Naive thymus-derived CD4-positive, alpha-beta T cell (primary cell): Measurements from ENCODE around the gene SDC1. TPM values are rescaled to one million over a fixed set of nuclear protein-coding genes. Genes with fewer than 3 reads are reported as not detected.

ENCODE experiments used
- ATAC-seq: fragments of 150-1000 bp; cut with Tn5 transposase; 2 replicates; pipeline ENCODE4 v1.10.0; 2021; ENCODE audit warnings: mild to moderate bottlenecking, moderate library complexity
- CTCF ChIA-PET: fragments of 350-600 bp; sonication (Branson Sonifier 250); formaldehyde crosslinking; loops from one replicate; lab custom pipeline; 2021; ENCODE audit warnings: antibody characterized with exemption; lab: Charles Lee
- POLR2A ChIA-PET: fragments of 350-600 bp; sonication (Branson Sonifier 250); formaldehyde crosslinking; loops from one replicate; lab custom pipeline; 2021; ENCODE audit warnings: antibody characterized with exemption, inconsistent platforms; lab: Charles Lee
- DNase-seq, 9 donors: peaks; one replicate each; pipeline versions ENCODE4 v3.0.0 to v3.0.0-alpha.2; 2020 to 2022; ENCODE audit warnings: mixed read lengths in 1 of 9
- H3K27ac ChIP-seq: one replicate; pipeline ENCODE4 v1.7.0; 2013; ENCODE audit warnings: mild to moderate bottlenecking, low read depth, low read length, moderate library complexity
- H3K27me3 ChIP-seq, 2 donors: one replicate each; pipeline ENCODE4 v1.7.0; 2013; ENCODE audit warnings: low read length in 2 of 2, mild to moderate bottlenecking in 2 of 2, moderate library complexity in 2 of 2; ENCODE audit not compliant: control insufficient read depth in 2 of 2, insufficient read depth in 2 of 2
- H3K36me3 ChIP-seq, 3 experiments: 1 replicate in 2 of 3; 2 replicates in 1 of 3; pipeline ENCODE4 v1.7.0; 2013; ENCODE audit warnings: low read length in 3 of 3, mild to moderate bottlenecking in 3 of 3, moderate library complexity in 1 of 3; ENCODE audit not compliant: insufficient read depth in 3 of 3, control insufficient read depth in 2 of 3
- H3K4me1 ChIP-seq, 2 donors: one replicate each; pipeline ENCODE4 v1.7.0; 2013; ENCODE audit warnings: low read length in 2 of 2, mild to moderate bottlenecking in 2 of 2, moderate library complexity in 1 of 2; ENCODE audit not compliant: control insufficient read depth in 2 of 2, insufficient read depth in 2 of 2
- H3K4me3 ChIP-seq: 2 replicates; pipeline ENCODE4 v1.7.0; 2013; ENCODE audit warnings: mild to moderate bottlenecking, low read length
- H3K9me3 ChIP-seq, 3 experiments: 1 replicate in 2 of 3; 2 replicates in 1 of 3; pipeline ENCODE4 v1.7.0; 2013; ENCODE audit warnings: low read length in 3 of 3; ENCODE audit not compliant: control insufficient read depth in 2 of 3
- H3K27ac Mint-ChIP-seq, 9 donors: one replicate each; pipeline ENCODE4 v1.8.0; 2020 to 2022; ENCODE audit warnings: mixed read lengths in 9 of 9, mild to moderate bottlenecking in 8 of 9, moderate library complexity in 5 of 9, inconsistent platforms in 2 of 9
- H3K27me3 Mint-ChIP-seq, 5 donors: one replicate each; pipeline ENCODE4 v1.8.0; 2021 to 2022; ENCODE audit warnings: mixed read lengths in 5 of 5, mild to moderate bottlenecking in 1 of 5
- H3K36me3 Mint-ChIP-seq, 5 donors: one replicate each; pipeline ENCODE4 v1.8.0; 2020 to 2022; ENCODE audit warnings: mixed read lengths in 5 of 5, mild to moderate bottlenecking in 3 of 5, inconsistent platforms in 1 of 5
- H3K4me1 Mint-ChIP-seq, 7 donors: one replicate each; pipeline ENCODE4 v1.8.0; 2020 to 2022; ENCODE audit warnings: mixed read lengths in 7 of 7, mild to moderate bottlenecking in 3 of 7, inconsistent platforms in 1 of 7
- H3K4me3 Mint-ChIP-seq, 10 donors: one replicate each; pipeline ENCODE4 v1.8.0; 2020 to 2022; ENCODE audit warnings: mild to moderate bottlenecking in 10 of 10, mixed read lengths in 10 of 10, moderate library complexity in 6 of 10, inconsistent platforms in 2 of 10
- H3K9me3 Mint-ChIP-seq, 11 donors: one replicate each; pipeline ENCODE4 v1.8.0; 2020 to 2022; ENCODE audit warnings: mixed read lengths in 11 of 11, mild to moderate bottlenecking in 4 of 11, inconsistent platforms in 1 of 11, moderate library complexity in 1 of 11
- intact Hi-C, 2 donors: fragments of 100-400 bp; cut with micrococcal nuclease; formaldehyde crosslinking; loops; one replicate each; pipeline ENCODE4 v1.15.1; 2023
- polyA plus RNA-seq, 2 donors: library from polyadenylated mRNA; unstranded; fragments of 300-500 nt; fragmentation: Illumina TruSeq; gene quantifications; one replicate each; pipeline ENCODE4 v1.2.3, GENCODE V29; 2021
- total RNA-seq, 6 experiments: library from RNA in 5 of 6; stranded (reverse) in 5 of 6; gene quantifications; 1 replicate in 5 of 6; 2 replicates in 1 of 6; pipeline ENCODE4 v1.2.3 and lab custom pipeline; 2021 to 2026

The SDC1 gene
- total and polyA plus RNA-seq, 7 experiments from 2014 or later, result 0.12 to 0.37 (median 0.22) TPM; not detected in 4

DNA sequence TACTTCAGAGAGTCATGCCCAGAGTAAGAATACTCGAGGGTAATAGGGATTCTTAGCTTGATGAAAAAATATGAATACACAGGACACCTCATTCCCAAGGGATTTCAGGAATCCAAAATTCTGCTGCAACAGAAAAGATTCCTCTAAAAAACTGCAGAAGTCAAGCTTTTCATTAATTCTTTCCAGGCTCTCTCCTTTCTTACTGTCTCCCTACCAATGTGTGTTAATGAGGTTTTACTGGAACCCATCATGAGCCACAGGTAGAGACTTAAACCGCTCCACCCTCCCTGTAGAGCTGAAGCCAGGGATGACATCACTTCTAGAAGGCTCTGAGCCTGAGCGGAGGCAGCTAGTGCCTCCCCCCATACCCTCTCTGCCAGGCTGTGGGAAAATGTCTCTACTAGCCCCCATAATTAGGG, 3.4 kb downstream of the SDC1 start:
- Mint-ChIP-seq H3K9me3 (no peaks in the 10 kb centered on the region), H3K27ac (no peak overlapping the region), H3K36me3 (no peaks in the 10 kb centered on the region), H3K4me1 (peaks cover 0 to 5% (median 0%) of the 10 kb centered on the region in 7 donors), H3K27me3 (peaks cover 33 to 51% (median 44%) of the 10 kb centered on the region in 5 donors), H3K4me3 (peak overlapping the region in 9 of 10 donors; percentile 4 to 70 (median 29))
- Histone ChIP-seq H3K27me3 (peaks cover 0 to 2% of the 10 kb centered on the region in 2 donors), H3K36me3 (no peaks in the 10 kb centered on the region), H3K9me3 (no peaks in the 10 kb centered on the region), H3K4me1 (no peaks in the 10 kb centered on the region), H3K4me3 (no peak overlapping the region), H3K27ac (no peak overlapping the region)
- intact Hi-C loops, result no loop called here
- CTCF ChIA-PET, result interaction anchor here (0.6 kb wide), 1 partner anchor 1690 kb away, joined by 3 read pairs; no protein-coding TSS in a partner anchor
- no peak for ATAC-seq
- POLR2A ChIA-PET, result no interaction called here
- no peak for DNase-seq

- Histone ChIP-seq H3K4me1 (no peaks in the 10 kb centered on the region), H3K4me3 (no peak overlapping the region), H3K27me3 (no peaks in the 10 kb centered on the region), H3K9me3 (no peaks in the 10 kb centered on the region), H3K36me3 (no peaks in the 10 kb centered on the region), H3K27ac (no peak overlapping the region)
- no peak for ATAC-seq
- intact Hi-C loops, result no loop called here
- no peak overlapping the region for H3K27ac Mint-ChIP-seq
- H3K4me3 Mint-ChIP-seq, result no peak overlapping the region
- H3K9me3 Mint-ChIP-seq, result no peaks in the 10 kb centered on the region
- ChIA-PET POLR2A (no interaction called here), CTCF (no interaction called here)
- no peaks in the 10 kb centered on the region for H3K36me3 Mint-ChIP-seq
- no peak for DNase-seq
- peaks cover 33 to 45% (median 38%) of the 10 kb centered on the region in 5 donors for H3K27me3 Mint-ChIP-seq
- peaks cover 0 to 5% (median 0%) of the 10 kb centered on the region in 7 donors for H3K4me1 Mint-ChIP-seq
Observed at GRCh38 chr2:20220806-20221554, 4.0 kb downstream of the SDC1 start.

GRCh38 chr2:20219763-20220380, 5.1 kb downstream of the SDC1 start:
- no peaks in the 10 kb centered on the region for H3K9me3 Mint-ChIP-seq
- no peak for ATAC-seq
- POLR2A ChIA-PET, result no interaction called here
- no peak overlapping the region for H3K27ac Mint-ChIP-seq
- CTCF ChIA-PET, result no interaction called here
- intact Hi-C loops, result no loop called here
- peaks cover 28 to 40% (median 31%) of the 10 kb centered on the region in 5 donors for H3K27me3 Mint-ChIP-seq
- Histone ChIP-seq H3K36me3 (no peaks in the 10 kb centered on the region), H3K27ac (no peak overlapping the region), H3K27me3 (no peaks in the 10 kb centered on the region), H3K4me1 (no peaks in the 10 kb centered on the region), H3K4me3 (no peak overlapping the region), H3K9me3 (no peaks in the 10 kb centered on the region)
- peak overlapping the region in 1 of 10 donors; percentile 68 for H3K4me3 Mint-ChIP-seq
- H3K4me1 Mint-ChIP-seq, result peaks cover 0 to 5% (median 0%) of the 10 kb centered on the region in 7 donors
- no peak for DNase-seq
- H3K36me3 Mint-ChIP-seq, result no peaks in the 10 kb centered on the region

DNA sequence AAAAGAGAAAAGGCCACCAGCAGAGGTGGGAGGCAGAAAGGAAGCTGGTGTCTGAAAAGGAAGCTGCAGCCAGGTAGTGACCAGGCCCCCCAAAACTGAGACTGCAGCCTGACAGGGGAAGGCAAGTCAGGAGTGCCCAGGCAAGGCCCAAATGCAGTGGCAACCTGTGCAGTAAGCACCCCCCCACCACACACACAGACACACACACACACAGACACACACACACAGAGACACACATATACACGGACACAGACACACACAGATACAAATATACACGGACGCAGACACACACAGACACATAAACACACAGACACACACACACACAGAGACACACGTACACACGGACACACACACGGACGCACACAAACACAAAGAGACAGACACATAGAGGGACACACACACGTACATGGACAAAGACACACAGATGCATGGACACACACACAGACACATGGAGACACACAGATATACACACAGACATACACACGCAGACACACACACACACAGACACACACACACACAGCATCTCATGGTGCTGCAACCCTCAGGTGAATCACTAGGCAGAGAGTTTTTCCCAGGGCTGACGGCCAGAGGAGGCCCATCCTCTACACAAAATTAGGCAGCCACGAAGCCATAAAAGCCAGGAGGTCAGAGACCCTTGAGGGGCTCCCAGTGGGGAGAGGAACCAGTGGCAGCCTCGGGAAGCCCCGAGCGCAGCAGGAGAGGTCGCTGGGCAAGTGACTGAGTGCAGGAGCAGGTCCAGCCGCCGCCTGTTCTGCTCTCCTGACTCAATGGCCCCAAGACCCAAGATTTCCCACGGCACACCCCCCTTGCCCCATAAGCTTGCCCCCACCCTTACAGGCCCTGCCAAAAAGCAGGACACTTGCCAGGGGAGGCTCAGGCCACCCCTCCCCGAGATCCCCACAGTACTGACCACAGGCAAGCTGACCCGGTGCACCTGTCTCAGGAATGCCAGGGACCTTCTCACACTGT, 6.3 kb downstream of the SDC1 start:
- ChIA-PET POLR2A (no interaction called here), CTCF (no interaction called here)
- Histone ChIP-seq H3K36me3 (no peaks in the 10 kb centered on the region), H3K27me3 (no peaks in the 10 kb centered on the region), H3K4me1 (no peaks in the 10 kb centered on the region), H3K9me3 (no peaks in the 10 kb centered on the region), H3K27ac (no peak overlapping the region), H3K4me3 (no peak overlapping the region)
- Mint-ChIP-seq H3K4me1 (peaks cover 0 to 5% (median 0%) of the 10 kb centered on the region in 7 donors), H3K27me3 (peaks cover 28 to 40% (median 36%) of the 10 kb centered on the region in 5 donors), H3K27ac (no peak overlapping the region), H3K36me3 (no peaks in the 10 kb centered on the region), H3K9me3 (no peaks in the 10 kb centered on the region), H3K4me3 (no peak overlapping the region)
- intact Hi-C loops, result no loop called here
- DNase-seq (no peak), ATAC-seq (no peak)

- Histone ChIP-seq H3K4me1 (no peaks in the 10 kb centered on the region), H3K4me3 (no peak overlapping the region), H3K27me3 (no peaks in the 10 kb centered on the region), H3K27ac (no peak overlapping the region), H3K9me3 (no peaks in the 10 kb centered on the region), H3K36me3 (no peaks in the 10 kb centered on the region)
- peak overlapping the region in 1 of 9 donors; percentile 46 for H3K27ac Mint-ChIP-seq
- no peaks in the 10 kb centered on the region for H3K36me3 Mint-ChIP-seq
- intact Hi-C loops, result no loop called here
- no peak overlapping the region for H3K4me3 Mint-ChIP-seq
- H3K9me3 Mint-ChIP-seq, result no peaks in the 10 kb centered on the region
- DNase-seq, result no peak
- peaks cover 22 to 30% (median 28%) of the 10 kb centered on the region in 5 donors for H3K27me3 Mint-ChIP-seq
- no peak for ATAC-seq
- H3K4me1 Mint-ChIP-seq, result peaks cover 0 to 5% (median 0%) of the 10 kb centered on the region in 7 donors
- ChIA-PET POLR2A (no interaction called here), CTCF (no interaction called here)
Observed at GRCh38 chr2:20217041-20217970, 7.6 kb downstream of the SDC1 start.
